ENCODE measurements around the gene TMTC2.

Gene TMTC2

DNA sequence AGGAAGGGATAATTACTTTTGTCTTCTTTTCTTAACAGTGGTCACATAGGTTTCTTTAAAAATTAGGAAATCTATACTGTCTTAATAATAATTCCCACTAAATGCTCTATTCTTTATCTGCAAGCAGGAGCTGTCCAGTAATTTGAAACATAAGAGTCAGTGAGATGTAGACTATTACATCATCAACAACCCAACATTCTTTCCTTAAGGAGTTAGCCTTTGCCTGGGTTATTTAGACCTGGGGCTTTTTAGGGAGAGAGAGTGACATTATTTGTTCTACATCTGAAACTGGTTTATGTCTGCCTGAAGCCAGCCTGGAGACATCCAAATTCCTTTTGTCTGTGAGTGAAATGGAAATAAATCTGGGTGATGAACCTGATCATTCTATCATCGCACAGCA lies 294.4 kb downstream of the TMTC2 start:
- no peak overlapping the region for H3K4me2 ChIP-seq (ENCODE audit: low read depth, low read length, poor library complexity, severe bottlenecking)

DNA sequence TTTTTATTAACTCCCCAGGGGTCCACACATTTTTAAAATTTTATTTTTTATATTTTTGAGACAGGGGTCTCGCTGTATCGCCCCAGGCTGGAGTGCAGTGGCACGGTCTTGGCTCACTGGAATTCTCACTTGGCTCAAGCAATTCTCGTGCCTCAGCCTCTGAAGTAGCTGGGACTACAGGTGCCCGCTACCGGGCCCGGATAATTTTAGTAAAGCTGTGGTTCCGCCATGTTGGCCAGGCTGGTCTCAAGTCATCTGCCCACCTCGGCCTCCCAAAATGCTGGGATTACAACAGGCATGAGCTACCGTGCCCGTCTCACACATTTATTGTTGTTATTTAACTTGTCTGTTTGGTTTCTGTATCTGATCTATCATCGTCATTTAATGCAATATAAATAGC lies 307.4 kb downstream of the TMTC2 start:
- Histone ChIP-seq H4K20me1 (ENCODE audit: low read depth, low read length) (no peaks in the 10 kb centered on the region), H3K9me3 (ENCODE audit: insufficient read depth, low read length) (no peaks in the 10 kb centered on the region)
- TF ChIP-seq EZH2phosphoT487 (conservative IDR thresholded peaks at IDR 0.05; ENCODE audit: low read length) = no peak
- TF ChIP-seq CTCF (IDR thresholded peaks at IDR 0.05; ENCODE audit: insufficient read depth, low read length, poor library complexity, severe bottlenecking) = no peak

More for the DNA sequence above, 294.4 kb downstream of the TMTC2 start:
- Histone ChIP-seq H4K20me1 (ENCODE audit: low read depth, low read length) (no peaks in the 10 kb centered on the region), H3K9me2 (replicated peaks; ENCODE audit: insufficient read depth, low read length) (no peaks in the 10 kb centered on the region), H3K9ac (ENCODE audit: low read length) (no peak overlapping the region), H3K9me3 (ENCODE audit: insufficient read depth, low read length) (no peaks in the 10 kb centered on the region), H3K36me3 (ENCODE audit: low read length) (no peaks in the 10 kb centered on the region; the same call in 1 of the 2 replicates), H3F3A (ENCODE audit: insufficient read depth) (no peaks in the 10 kb centered on the region), H3K4me3 (ENCODE audit: insufficient read depth, low read length, poor library complexity, severe bottlenecking) (no peak overlapping the region), H3K27me3 (ENCODE audit: low read length) (no peaks in the 10 kb centered on the region), H3K27ac (ENCODE audit: low read depth, low read length) (no peak overlapping the region), H2AFZ (ENCODE audit: low read depth, low read length, severe bottlenecking) (no peak overlapping the region), H3K79me2 (ENCODE audit: insufficient read depth, low read length) (no peaks in the 10 kb centered on the region)
- TF ChIP-seq EZH2phosphoT487 (conservative IDR thresholded peaks at IDR 0.05; ENCODE audit: low read length) (no peak), CTCF (IDR thresholded peaks at IDR 0.05; ENCODE audit: insufficient read depth, low read length, poor library complexity, severe bottlenecking) (no peak)

DNA sequence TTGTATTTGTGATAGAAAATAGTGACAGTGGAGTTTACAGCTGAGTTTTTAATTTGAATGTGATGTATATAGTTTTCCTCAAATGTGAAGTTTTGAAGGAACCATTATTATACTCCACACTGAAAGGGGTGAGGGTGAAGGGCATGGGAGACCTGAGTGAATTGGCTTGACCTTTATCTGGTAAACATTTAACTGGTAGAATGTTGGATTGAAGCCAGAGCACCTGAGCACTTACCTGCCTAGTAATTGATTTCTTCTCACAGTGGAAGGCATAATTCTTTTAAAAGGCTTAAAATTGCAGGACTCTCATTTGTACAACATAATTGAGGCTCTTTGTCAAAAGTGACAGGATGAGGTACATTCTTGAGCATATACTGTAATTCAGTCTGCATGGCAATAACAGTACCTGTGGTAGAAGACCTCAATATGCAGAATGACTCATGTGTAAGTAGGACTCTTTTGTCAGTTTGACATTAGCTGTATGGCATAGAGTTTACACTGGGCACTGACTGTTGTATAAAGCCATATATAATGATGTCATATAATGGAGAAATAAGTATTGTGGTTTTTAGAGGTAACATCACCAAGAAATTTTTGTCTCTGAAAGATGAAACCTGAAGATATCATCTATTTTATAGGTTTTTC lies 309.6 kb downstream of the TMTC2 start:
- H3K36me3 ChIP-seq (ENCODE audit: low read length) = no peaks in the 10 kb centered on the region
- no peaks in the 10 kb centered on the region for H3K27me3 ChIP-seq (ENCODE audit: low read length)
- H3K4me3 ChIP-seq (ENCODE audit: insufficient read depth, low read length, poor library complexity, severe bottlenecking) = no peak overlapping the region
- no peaks in the 10 kb centered on the region for H4K20me1 ChIP-seq (ENCODE audit: low read depth, low read length)
- H3K9me2 ChIP-seq (replicated peaks; ENCODE audit: insufficient read depth, low read length) = no peaks in the 10 kb centered on the region
- H3K79me2 ChIP-seq (ENCODE audit: insufficient read depth, low read length) = no peaks in the 10 kb centered on the region
- no peak overlapping the region for H2AFZ ChIP-seq (ENCODE audit: low read depth, low read length, severe bottlenecking)
- TF ChIP-seq EZH2phosphoT487 (conservative IDR thresholded peaks at IDR 0.05; ENCODE audit: low read length) = no peak
- no peak for TF ChIP-seq CTCF (IDR thresholded peaks at IDR 0.05; ENCODE audit: insufficient read depth, low read length, poor library complexity, severe bottlenecking)
- no peak overlapping the region for H3K4me2 ChIP-seq (ENCODE audit: low read depth, low read length, poor library complexity, severe bottlenecking)
- H3F3A ChIP-seq (ENCODE audit: insufficient read depth) = no peaks in the 10 kb centered on the region
- H3K9ac ChIP-seq (ENCODE audit: low read length) = no peak overlapping the region
- H3K9me3 ChIP-seq (ENCODE audit: insufficient read depth, low read length) = no peaks in the 10 kb centered on the region
- no peak overlapping the region for H3K27ac ChIP-seq (ENCODE audit: low read depth, low read length)

More for the DNA sequence above, 307.4 kb downstream of the TMTC2 start:
- Histone ChIP-seq H3K27me3 (ENCODE audit: low read length) (no peaks in the 10 kb centered on the region), H3K4me2 (ENCODE audit: low read depth, low read length, poor library complexity, severe bottlenecking) (no peak overlapping the region), H3K9ac (ENCODE audit: low read length) (no peak overlapping the region), H3K4me3 (ENCODE audit: insufficient read depth, low read length, poor library complexity, severe bottlenecking) (no peak overlapping the region), H3K36me3 (ENCODE audit: low read length) (no peaks in the 10 kb centered on the region), H3K9me2 (replicated peaks; ENCODE audit: insufficient read depth, low read length) (no peaks in the 10 kb centered on the region), H3K27ac (ENCODE audit: low read depth, low read length) (no peak overlapping the region), H3K79me2 (ENCODE audit: insufficient read depth, low read length) (no peaks in the 10 kb centered on the region), H2AFZ (ENCODE audit: low read depth, low read length, severe bottlenecking) (no peak overlapping the region), H3F3A (ENCODE audit: insufficient read depth) (no peaks in the 10 kb centered on the region)

All from SU-DHL-6 (cell line).